ENCODE data around the gene ASB1.

The ASB1 gene

GRCh38 chr2:238473523-238473922 lies 46.8 kb downstream of the ASB1 start:
- no peak for DNase-seq

GRCh38 chr2:238475034-238475433 lies 48.3 kb downstream of the ASB1 start:
- no peak for DNase-seq

GRCh38 chr2:238475566-238475965 lies 48.8 kb downstream of the ASB1 start:
- DNase-seq, result no peak

GRCh38 chr2:238476258-238476657 lies 49.5 kb downstream of the ASB1 start:
- DNase-seq, result no peak

GRCh38 chr2:238478216-238478615 lies 51.5 kb downstream of the ASB1 start:
- no peak for DNase-seq

- no peak for DNase-seq
Measured at GRCh38 chr2:238479847-238480246, 53.1 kb downstream of the ASB1 start.

GRCh38 chr2:238483021-238483420 lies 56.3 kb downstream of the ASB1 start:
- DNase-seq, result no peak

GRCh38 chr2:238483656-238484055 lies 56.9 kb downstream of the ASB1 start:
- no peak for DNase-seq

GRCh38 chr2:238484522-238485452 lies 58.1 kb downstream of the ASB1 start:
- DNase-seq, result no peak

GRCh38 chr2:238486123-238486848 lies 59.6 kb downstream of the ASB1 start:
- no peak for DNase-seq

- no peak for DNase-seq
Measured at GRCh38 chr2:238487134-238487533, 60.4 kb downstream of the ASB1 start.

GRCh38 chr2:238487652-238488346 lies 61.1 kb downstream of the ASB1 start:
- DNase-seq, result no peak

GRCh38 chr2:238488347-238488826 lies 61.7 kb downstream of the ASB1 start:
- no peak for DNase-seq

- DNase-seq, result no peak
Measured at GRCh38 chr2:238489431-238489830, 62.7 kb downstream of the ASB1 start.

GRCh38 chr2:238489896-238490295 lies 63.2 kb downstream of the ASB1 start:
- no peak for DNase-seq

- DNase-seq, result no peak
Measured at GRCh38 chr2:238492840-238493239, 66.1 kb downstream of the ASB1 start.

GRCh38 chr2:238493411-238493810 lies 66.7 kb downstream of the ASB1 start:
- DNase-seq, result no peak

- no peak for DNase-seq
Measured at GRCh38 chr2:238493880-238494572, 67.3 kb downstream of the ASB1 start.

GRCh38 chr2:238494573-238494961 lies 67.8 kb downstream of the ASB1 start:
- no peak for DNase-seq

GRCh38 chr2:238495422-238495821 lies 68.7 kb downstream of the ASB1 start:
- DNase-seq, result no peak

GRCh38 chr2:238496756-238497609 lies 70.3 kb downstream of the ASB1 start:
- DNase-seq, result no peak

- no peak for DNase-seq
Measured at GRCh38 chr2:238497610-238498005, 70.9 kb downstream of the ASB1 start.

All from NCI-H774 (cell line).